ENCODE results near the gene EPB41L2.

DNA sequence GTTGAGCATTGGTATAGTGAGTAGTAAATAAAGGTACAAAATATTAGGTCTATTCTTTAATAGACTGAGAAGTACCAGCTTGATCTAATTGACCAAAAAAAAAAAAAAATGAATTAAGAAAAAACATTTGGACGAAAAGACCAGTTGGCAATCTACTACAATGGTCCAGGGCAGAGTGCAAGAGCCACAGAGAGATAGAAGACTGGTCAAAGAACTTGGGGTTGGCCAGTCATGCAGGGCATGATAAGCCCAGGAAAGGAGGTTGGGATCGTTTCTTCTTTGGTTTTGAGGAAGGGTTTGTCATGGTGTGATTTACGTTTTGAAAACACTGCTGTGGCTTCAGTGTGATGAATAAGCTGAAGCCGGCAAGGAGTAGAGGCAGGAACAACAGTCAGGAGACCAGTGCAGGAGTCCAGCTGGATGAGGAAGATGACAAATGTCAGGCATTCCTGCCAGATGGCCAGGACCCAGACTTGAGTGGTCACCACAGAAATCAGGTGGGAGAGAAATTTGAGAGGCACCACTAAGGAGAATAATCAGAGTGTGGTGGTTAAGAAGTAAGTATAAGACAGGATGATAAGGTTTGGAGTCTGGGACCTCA, 221.8 kb downstream of the EPB41L2 start:
- TF ChIP-seq, protein P1, sequence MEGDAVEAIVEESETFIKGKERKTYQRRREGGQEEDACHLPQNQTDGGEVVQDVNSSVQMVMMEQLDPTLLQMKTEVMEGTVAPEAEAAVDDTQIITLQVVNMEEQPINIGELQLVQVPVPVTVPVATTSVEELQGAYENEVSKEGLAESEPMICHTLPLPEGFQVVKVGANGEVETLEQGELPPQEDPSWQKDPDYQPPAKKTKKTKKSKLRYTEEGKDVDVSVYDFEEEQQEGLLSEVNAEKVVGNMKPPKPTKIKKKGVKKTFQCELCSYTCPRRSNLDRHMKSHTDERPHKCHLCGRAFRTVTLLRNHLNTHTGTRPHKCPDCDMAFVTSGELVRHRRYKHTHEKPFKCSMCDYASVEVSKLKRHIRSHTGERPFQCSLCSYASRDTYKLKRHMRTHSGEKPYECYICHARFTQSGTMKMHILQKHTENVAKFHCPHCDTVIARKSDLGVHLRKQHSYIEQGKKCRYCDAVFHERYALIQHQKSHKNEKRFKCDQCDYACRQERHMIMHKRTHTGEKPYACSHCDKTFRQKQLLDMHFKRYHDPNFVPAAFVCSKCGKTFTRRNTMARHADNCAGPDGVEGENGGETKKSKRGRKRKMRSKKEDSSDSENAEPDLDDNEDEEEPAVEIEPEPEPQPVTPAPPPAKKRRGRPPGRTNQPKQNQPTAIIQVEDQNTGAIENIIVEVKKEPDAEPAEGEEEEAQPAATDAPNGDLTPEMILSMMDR (IDR thresholded peaks at IDR 0.05) = no peak
- no peak for TF ChIP-seq POLR2A (IDR thresholded peaks at IDR 0.05)
